Neural progenitor cell (in vitro differentiated cells): ENCODE data around the gene ATF3.

Experiments
- CTCF ChIP-seq: fragments of 200-600 bp; sonication (generic); IDR thresholded peaks from 2 replicates; pipeline ENCODE4 v1.5.1; 2017; ENCODE audit warnings: antibody characterized with exemption, mild to moderate bottlenecking
- EZH2 ChIP-seq: fragments of 200-600 bp; sonication (generic); IDR thresholded peaks from 2 replicates; pipeline ENCODE4 v1.6.1; 2017; ENCODE audit warnings: antibody characterized with exemption, mild to moderate bottlenecking, moderate library complexity
- EZH2phosphoT487 ChIP-seq: fragments of 200-600 bp; sonication (generic); IDR thresholded peaks from 2 replicates; pipeline ENCODE4 v1.6.1; 2017; ENCODE audit warnings: antibody characterized with exemption

- TF ChIP-seq CTCF = no peak
- no peak for TF ChIP-seq EZH2phosphoT487
- TF ChIP-seq EZH2 = no peak
These were observed 24.9 kb upstream of the ATF3 start for GRCh38 chr1:212583643-212584042.
